GM18870 (cell line): ENCODE measurements around the gene DHX29.

Experiments used
- ATAC-seq: cut with Tn5 transposase; IDR thresholded peaks from one replicate; pipeline ENCODE4 v1.9.1; 2021; ENCODE audit warnings: moderate library complexity; ENCODE audit not compliant: unreplicated experiment

The DHX29 gene

GRCh38 chr5:55211184-55211874 lies 96.2 kb downstream of the DHX29 start:
- ATAC-seq, result no peak
